ENCODE data around the gene TUBB1. TPM values are rescaled to one million over a fixed set of nuclear protein-coding genes. Genes with fewer than 3 reads are reported as not detected.

Gene TUBB1
- polyA plus RNA-seq, 1 experiment, result not detected

- DNase-seq (ENCODE audit: low read depth, low spot score), result no peak
- CTCF ChIA-PET, result interaction anchor here (1.7 kb wide), 1 partner anchor 10 kb away, joined by 4 read pairs; no protein-coding TSS in a partner anchor
These were observed 25.6 kb downstream of the TUBB1 start for GRCh38 chr20:59044796-59045195.

GRCh38 chr20:59046862-59047261 lies 27.6 kb downstream of the TUBB1 start:
- DNase-seq (ENCODE audit: low read depth, low spot score), result no peak
- no peak overlapping the region for H3K4me3 ChIP-seq (ENCODE audit: low read depth, low read length)
- CTCF ChIA-PET, result no interaction called here
- peaks cover 2% of the 10 kb centered on the region; the same call in 1 of the 2 replicates for H3K9me3 ChIP-seq (ENCODE audit: control insufficient read depth, insufficient read depth, low read length)
- no peak overlapping the region for H3K27ac ChIP-seq (ENCODE audit: low read depth, low read length)
- POLR2A ChIA-PET, result no interaction called here
- H3K27me3 ChIP-seq (ENCODE audit: control insufficient read depth, insufficient read depth, low read length), result peaks cover 15% of the 10 kb centered on the region
- TF ChIP-seq CTCF (IDR thresholded peaks at IDR 0.05; ENCODE audit: low read depth, low read length), result no peak

More at GRCh38 chr20:59044796-59045195, 25.6 kb downstream of the TUBB1 start:
- Histone ChIP-seq H3K4me3 (ENCODE audit: low read depth, low read length) (no peak overlapping the region), H3K27me3 (ENCODE audit: control insufficient read depth, insufficient read depth, low read length) (peaks cover 2% of the 10 kb centered on the region), H3K27ac (ENCODE audit: low read depth, low read length) (no peak overlapping the region), H3K9me3 (ENCODE audit: control insufficient read depth, insufficient read depth, low read length) (peaks cover 2% of the 10 kb centered on the region; the same call in 1 of the 2 replicates)
- no peak for TF ChIP-seq CTCF (IDR thresholded peaks at IDR 0.05; ENCODE audit: low read depth, low read length)
- POLR2A ChIA-PET, result interaction anchor here (4.4 kb wide), 1 partner anchor 13 kb away, joined by 24 read pairs; the partner anchor contains the start of gene ATP5F1E

GRCh38 chr20:59047938-59048680 lies 28.9 kb downstream of the TUBB1 start:
- TF ChIP-seq CTCF (IDR thresholded peaks at IDR 0.05; ENCODE audit: low read depth, low read length), result no peak
- H3K27me3 ChIP-seq (ENCODE audit: control insufficient read depth, insufficient read depth, low read length), result peaks cover 15% of the 10 kb centered on the region
- DNase-seq (ENCODE audit: low read depth, low spot score), result no peak
- ChIA-PET POLR2A (no interaction called here), CTCF (no interaction called here)
- H3K27ac ChIP-seq (ENCODE audit: low read depth, low read length), result no peak overlapping the region
- no peaks in the 10 kb centered on the region for H3K9me3 ChIP-seq (ENCODE audit: control insufficient read depth, insufficient read depth, low read length)
- H3K4me3 ChIP-seq (ENCODE audit: low read depth, low read length), result no peak overlapping the region

GRCh38 chr20:59048681-59049030 lies 29.4 kb downstream of the TUBB1 start:
- no peak overlapping the region for H3K27ac ChIP-seq (ENCODE audit: low read depth, low read length)
- TF ChIP-seq CTCF (IDR thresholded peaks at IDR 0.05; ENCODE audit: low read depth, low read length), result no peak
- peaks cover 15% of the 10 kb centered on the region for H3K27me3 ChIP-seq (ENCODE audit: control insufficient read depth, insufficient read depth, low read length)
- no peak overlapping the region for H3K4me3 ChIP-seq (ENCODE audit: low read depth, low read length)
- H3K9me3 ChIP-seq (ENCODE audit: control insufficient read depth, insufficient read depth, low read length), result no peaks in the 10 kb centered on the region
- DNase-seq (ENCODE audit: low read depth, low spot score), result no peak
- ChIA-PET CTCF (no interaction called here), POLR2A (no interaction called here)

GRCh38 chr20:59050437-59050836 lies 31.2 kb downstream of the TUBB1 start:
- TF ChIP-seq CTCF (IDR thresholded peaks at IDR 0.05; ENCODE audit: low read depth, low read length), result no peak
- Histone ChIP-seq H3K4me3 (ENCODE audit: low read depth, low read length) (no peak overlapping the region), H3K9me3 (ENCODE audit: control insufficient read depth, insufficient read depth, low read length) (no peaks in the 10 kb centered on the region), H3K27me3 (ENCODE audit: control insufficient read depth, insufficient read depth, low read length) (peaks cover 16% of the 10 kb centered on the region), H3K27ac (ENCODE audit: low read depth, low read length) (no peak overlapping the region)
- POLR2A ChIA-PET, result no interaction called here
- DNase-seq (ENCODE audit: low read depth, low spot score), result no peak
- CTCF ChIA-PET, result interaction anchor here (0.9 kb wide), 1 partner anchor 180 kb away, joined by 3 read pairs; no protein-coding TSS in a partner anchor
